Karpas-422 (cell line): ENCODE results near the gene MYH7. TPM values are rescaled to one million over a fixed set of nuclear protein-coding genes. Genes with fewer than 3 reads are reported as not detected.

ENCODE experiments used
- DNase-seq: peaks from one replicate; pipeline ENCODE4 v3.0.0-alpha.2; 2015
- H2AFZ ChIP-seq: fragments of 200-600 bp; sonication (generic); 2 replicates; pipeline ENCODE4 v1.6.1; 2014; ENCODE audit warnings: antibody characterized with exemption, low read length, mixed read lengths
- H3K27ac ChIP-seq: fragments of 200-600 bp; sonication (generic); 2 replicates; pipeline ENCODE4 v1.5.1; 2014; ENCODE audit warnings: mild to moderate bottlenecking, low read length, moderate library complexity
- H3K27me3 ChIP-seq: fragments of 200-600 bp; sonication (generic); 2 replicates; pipeline ENCODE4 v1.6.1; 2014; ENCODE audit warnings: low read length, mixed read lengths
- H3K36me3 ChIP-seq: fragments of 200-600 bp; sonication (generic); 2 replicates; pipeline ENCODE4 v1.6.1; 2014; ENCODE audit warnings: low read length, mixed read lengths; ENCODE audit not compliant: insufficient read depth
- H3K4me1 ChIP-seq: fragments of 200-600 bp; sonication (generic); 2 replicates; pipeline ENCODE4 v1.6.1; 2014; ENCODE audit warnings: mild to moderate bottlenecking, low read length, mixed read lengths
- H3K4me2 ChIP-seq: fragments of 200-600 bp; sonication (generic); 2 replicates; pipeline ENCODE4 v1.6.1; 2014; ENCODE audit warnings: low read length, low read depth, mild to moderate bottlenecking; ENCODE audit not compliant: poor library complexity, severe bottlenecking
- H3K4me3 ChIP-seq: fragments of 200-600 bp; sonication (generic); 2 replicates; pipeline ENCODE4 v1.5.1; 2014; ENCODE audit warnings: mild to moderate bottlenecking, antibody characterized with exemption, low read length, mixed read lengths
- H3K79me2 ChIP-seq: fragments of 200-600 bp; sonication (generic); 2 replicates; pipeline ENCODE4 v1.6.1; 2014; ENCODE audit warnings: mild to moderate bottlenecking, low read length, mixed read lengths
- H3K9ac ChIP-seq: fragments of 200-600 bp; sonication (generic); 2 replicates; pipeline ENCODE4 v1.6.0; 2014; ENCODE audit warnings: low read length
- H3K9me2 ChIP-seq: fragments of 200-600 bp; sonication (generic), shearing (Covaris generic); replicated peaks from 2 replicates; pipeline ENCODE4 v1.6.0; 2014; ENCODE audit warnings: mild to moderate bottlenecking, low read length, moderate library complexity; ENCODE audit not compliant: insufficient read depth
- H3K9me3 ChIP-seq: fragments of 300-700, 200-600 bp; sonication (generic); 2 replicates; pipeline ENCODE4 v1.6.1; 2014; ENCODE audit warnings: low read length, mixed read lengths
- H4K20me1 ChIP-seq: fragments of 200-600 bp; sonication (generic); 2 replicates; pipeline ENCODE4 v1.6.1; 2014; ENCODE audit warnings: mild to moderate bottlenecking, antibody characterized with exemption, low read length, low read depth; ENCODE audit not compliant: insufficient read depth
- total RNA-seq: library from RNA; depleted of rRNA; stranded (reverse); fragments of >200 nt; shearing (Covaris generic); gene quantifications from 2 replicates; pipeline ENCODE4 v1.2.3, GENCODE V29; 2014; ENCODE audit warnings: low replicate concordance

The MYH7 gene
- total RNA-seq, 1 experiment from 2014 or later: not detected

- Histone ChIP-seq H3K79me2 (no peaks in the 10 kb centered on the region), H3K9me3 (no peaks in the 10 kb centered on the region), H3K9ac (no peak overlapping the region), H3K27me3 (no peaks in the 10 kb centered on the region), H3K9me2 (no peaks in the 10 kb centered on the region), H4K20me1 (no peaks in the 10 kb centered on the region), H3K36me3 (no peaks in the 10 kb centered on the region), H2AFZ (no peak overlapping the region), H3K4me1 (no peaks in the 10 kb centered on the region), H3K4me2 (no peak overlapping the region), H3K27ac (no peak overlapping the region), H3K4me3 (no peak overlapping the region)
- no peak for DNase-seq
These were observed 2.0 kb upstream of the MYH7 start for GRCh38 chr14:23437133-23438100.

DNA sequence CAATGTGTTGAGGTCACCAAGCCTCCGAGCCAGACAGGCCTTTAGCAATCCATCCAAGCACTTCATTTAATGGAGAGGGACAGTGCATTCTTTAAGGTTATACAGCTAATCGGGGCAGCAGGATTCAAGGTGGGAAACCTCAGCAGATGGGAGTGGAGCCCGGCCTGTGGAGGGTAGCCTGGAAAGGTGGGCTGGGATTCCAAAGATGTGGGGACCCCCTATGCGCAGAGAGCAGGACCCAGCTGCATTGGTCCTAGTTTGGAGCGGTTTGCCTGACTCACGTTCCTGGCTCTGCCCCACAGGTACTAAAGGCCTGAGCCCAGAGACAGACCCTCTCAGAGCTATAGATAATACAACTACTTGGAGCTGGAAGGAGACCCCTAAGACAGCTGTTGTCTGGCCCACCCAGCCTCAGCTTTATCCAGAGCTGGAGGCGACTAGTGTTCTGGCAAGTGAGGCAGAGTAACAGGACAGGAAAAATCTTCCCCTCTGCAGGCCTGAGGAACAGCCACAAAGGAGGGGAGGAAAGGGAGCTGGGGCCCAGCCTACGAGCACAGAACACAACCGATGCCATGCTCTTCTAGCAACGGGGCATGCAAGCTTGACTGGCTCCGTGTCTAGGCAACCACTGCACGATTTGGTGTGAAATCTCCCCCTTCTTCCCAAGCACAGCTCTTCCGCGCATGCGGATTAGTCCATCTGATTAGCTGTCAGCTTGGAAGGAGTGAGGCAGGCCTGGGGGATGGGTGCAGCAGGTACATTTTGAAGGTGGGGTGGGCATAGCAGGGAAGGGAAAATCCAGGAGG lies 1.1 kb upstream of the MYH7 start:
- no peaks in the 10 kb centered on the region for H3K9me2 ChIP-seq
- no peak overlapping the region for H3K27ac ChIP-seq
- no peaks in the 10 kb centered on the region for H3K27me3 ChIP-seq
- H3K9me3 ChIP-seq: no peaks in the 10 kb centered on the region
- no peak overlapping the region for H3K9ac ChIP-seq
- H3K4me3 ChIP-seq: no peak overlapping the region
- H3K36me3 ChIP-seq: no peaks in the 10 kb centered on the region
- H4K20me1 ChIP-seq: no peaks in the 10 kb centered on the region
- H3K4me1 ChIP-seq: no peaks in the 10 kb centered on the region
- H3K79me2 ChIP-seq: no peaks in the 10 kb centered on the region
- DNase-seq: no peak
- H3K4me2 ChIP-seq: no peak overlapping the region
- no peak overlapping the region for H2AFZ ChIP-seq

GRCh38 chr14:23434488-23435222 lies 805 bp downstream of the MYH7 start:
- Histone ChIP-seq H3K36me3 (no peaks in the 10 kb centered on the region), H3K4me3 (no peak overlapping the region), H4K20me1 (no peaks in the 10 kb centered on the region), H3K9me3 (no peaks in the 10 kb centered on the region), H3K4me2 (no peak overlapping the region), H3K9ac (no peak overlapping the region), H3K79me2 (no peaks in the 10 kb centered on the region), H3K27me3 (no peaks in the 10 kb centered on the region), H3K27ac (no peak overlapping the region), H3K4me1 (no peaks in the 10 kb centered on the region), H2AFZ (no peak overlapping the region), H3K9me2 (no peaks in the 10 kb centered on the region)
- no peak for DNase-seq

DNA sequence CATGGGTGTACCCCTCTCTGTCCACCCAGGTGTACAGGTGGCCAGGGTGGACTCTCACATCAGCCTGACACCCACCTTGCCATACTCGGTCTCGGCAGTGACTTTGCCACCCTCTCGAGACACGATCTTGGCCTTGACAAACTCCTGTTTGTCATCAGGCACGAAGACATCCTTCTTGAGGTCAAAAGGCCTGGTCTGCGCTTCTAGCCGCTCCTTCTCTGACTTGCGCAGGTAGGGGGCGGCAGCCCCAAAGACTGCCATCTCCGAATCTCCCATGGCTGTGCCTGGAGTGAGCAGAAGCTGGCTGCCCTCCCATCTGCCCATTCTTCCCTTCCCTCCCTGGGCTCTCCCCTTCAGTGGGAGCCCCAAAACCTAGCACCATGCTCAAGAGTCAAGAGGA lies 2.0 kb downstream of the MYH7 start:
- Histone ChIP-seq H3K27ac (no peak overlapping the region), H3K4me1 (no peaks in the 10 kb centered on the region), H3K79me2 (no peaks in the 10 kb centered on the region), H3K4me3 (no peak overlapping the region), H4K20me1 (no peaks in the 10 kb centered on the region), H3K4me2 (no peak overlapping the region), H3K9me3 (no peaks in the 10 kb centered on the region), H2AFZ (no peak overlapping the region), H3K9ac (no peak overlapping the region), H3K27me3 (no peaks in the 10 kb centered on the region), H3K36me3 (no peaks in the 10 kb centered on the region), H3K9me2 (no peaks in the 10 kb centered on the region)
- no peak for DNase-seq

DNA sequence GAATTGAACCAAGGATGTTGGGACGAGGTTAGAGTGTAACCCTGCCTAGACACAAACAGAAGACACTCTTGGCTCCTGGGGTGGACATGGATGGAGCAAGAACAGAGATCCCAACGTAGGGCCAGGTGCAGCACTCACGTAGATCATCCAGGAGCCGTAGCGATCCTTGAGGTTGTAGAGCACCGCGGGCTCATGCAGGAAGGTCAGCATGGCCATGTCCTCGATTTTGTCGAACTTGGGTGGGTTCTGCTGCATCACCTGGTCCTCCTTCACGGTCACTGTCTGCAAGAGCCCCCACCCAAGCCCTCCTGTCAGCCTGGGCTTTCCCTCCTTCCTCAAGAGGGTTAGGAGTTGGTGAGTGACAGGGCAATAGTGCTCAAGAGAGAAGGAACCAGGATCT lies 2.5 kb downstream of the MYH7 start:
- no peaks in the 10 kb centered on the region for H4K20me1 ChIP-seq
- H3K9me3 ChIP-seq: no peaks in the 10 kb centered on the region
- no peaks in the 10 kb centered on the region for H3K79me2 ChIP-seq
- H3K27me3 ChIP-seq: no peaks in the 10 kb centered on the region
- H3K4me2 ChIP-seq: no peak overlapping the region
- H2AFZ ChIP-seq: no peak overlapping the region
- H3K36me3 ChIP-seq: no peaks in the 10 kb centered on the region
- no peaks in the 10 kb centered on the region for H3K4me1 ChIP-seq
- DNase-seq: no peak
- H3K4me3 ChIP-seq: no peak overlapping the region
- no peak overlapping the region for H3K27ac ChIP-seq
- no peaks in the 10 kb centered on the region for H3K9me2 ChIP-seq
- H3K9ac ChIP-seq: no peak overlapping the region

- Histone ChIP-seq H3K27me3 (no peaks in the 10 kb centered on the region), H3K9me2 (no peaks in the 10 kb centered on the region), H3K4me1 (no peaks in the 10 kb centered on the region), H3K27ac (no peak overlapping the region), H3K79me2 (no peaks in the 10 kb centered on the region), H3K9me3 (no peaks in the 10 kb centered on the region), H2AFZ (no peak overlapping the region), H3K4me2 (no peak overlapping the region), H3K36me3 (no peaks in the 10 kb centered on the region), H3K9ac (no peak overlapping the region), H3K4me3 (no peak overlapping the region), H4K20me1 (no peaks in the 10 kb centered on the region)
- DNase-seq: no peak
These were observed 3.1 kb downstream of the MYH7 start for GRCh38 chr14:23432102-23432925.

DNA sequence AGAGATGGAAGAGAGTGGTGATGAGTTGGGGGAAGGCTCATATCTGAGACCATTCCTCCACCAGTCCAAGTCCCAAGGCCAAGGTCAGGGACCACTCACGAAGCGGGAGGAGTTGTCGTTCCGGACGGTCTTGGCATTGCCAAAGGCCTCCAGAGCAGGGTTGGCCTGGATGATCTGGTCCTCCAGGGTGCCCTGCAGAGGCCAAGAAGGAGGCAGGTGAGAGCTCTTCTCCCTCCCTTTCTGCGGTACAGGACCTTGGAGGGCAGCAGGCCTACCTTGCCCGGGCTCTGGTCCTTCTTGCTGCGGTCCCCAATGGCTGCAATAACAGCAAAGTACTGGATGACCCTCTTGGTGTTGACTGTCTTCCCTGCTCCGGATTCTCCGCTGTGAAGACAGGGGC lies 4.0 kb downstream of the MYH7 start:
- no peaks in the 10 kb centered on the region for H3K79me2 ChIP-seq

More for the DNA sequence above, 4.0 kb downstream of the MYH7 start:
- DNase-seq: no peak
- no peak overlapping the region for H3K4me2 ChIP-seq
- H3K9ac ChIP-seq: no peak overlapping the region
- H2AFZ ChIP-seq: no peak overlapping the region
- H3K27me3 ChIP-seq: no peaks in the 10 kb centered on the region
- H3K9me3 ChIP-seq: no peaks in the 10 kb centered on the region
- H3K4me1 ChIP-seq: no peaks in the 10 kb centered on the region
- no peaks in the 10 kb centered on the region for H4K20me1 ChIP-seq
- H3K9me2 ChIP-seq: no peaks in the 10 kb centered on the region
- no peak overlapping the region for H3K27ac ChIP-seq
- no peak overlapping the region for H3K4me3 ChIP-seq
- H3K36me3 ChIP-seq: no peaks in the 10 kb centered on the region
